NCI-H2107 (cell line): Measurements from ENCODE around the gene OGFR.

Experiments used
- DNase-seq: peaks from one replicate; lab custom pipeline; 2025; lab: John Stamatoyannopoulos, UW

OGFR gene

GRCh38 chr20:62860924-62861691 lies 56.5 kb downstream of the OGFR start:
- DNase-seq = no peak

- DNase-seq = peak; percentile 75
Measured at GRCh38 chr20:62861726-62862336, 57.2 kb downstream of the OGFR start, which contains the start of gene TCFL5. Gene TCFL5 (minus strand): TSS chr20:62861822. CDS start chr20:62861670, 152 bp downstream.
